ENCODE data around the gene CROCC2. TPM values are rescaled to one million over a fixed set of nuclear protein-coding genes. Genes with fewer than 3 reads are reported as not detected.

The CROCC2 gene
- total and polyA plus RNA-seq, 2 donors (not counting 1 experiment from before 2014, with no cell fraction given): not detected

DNA sequence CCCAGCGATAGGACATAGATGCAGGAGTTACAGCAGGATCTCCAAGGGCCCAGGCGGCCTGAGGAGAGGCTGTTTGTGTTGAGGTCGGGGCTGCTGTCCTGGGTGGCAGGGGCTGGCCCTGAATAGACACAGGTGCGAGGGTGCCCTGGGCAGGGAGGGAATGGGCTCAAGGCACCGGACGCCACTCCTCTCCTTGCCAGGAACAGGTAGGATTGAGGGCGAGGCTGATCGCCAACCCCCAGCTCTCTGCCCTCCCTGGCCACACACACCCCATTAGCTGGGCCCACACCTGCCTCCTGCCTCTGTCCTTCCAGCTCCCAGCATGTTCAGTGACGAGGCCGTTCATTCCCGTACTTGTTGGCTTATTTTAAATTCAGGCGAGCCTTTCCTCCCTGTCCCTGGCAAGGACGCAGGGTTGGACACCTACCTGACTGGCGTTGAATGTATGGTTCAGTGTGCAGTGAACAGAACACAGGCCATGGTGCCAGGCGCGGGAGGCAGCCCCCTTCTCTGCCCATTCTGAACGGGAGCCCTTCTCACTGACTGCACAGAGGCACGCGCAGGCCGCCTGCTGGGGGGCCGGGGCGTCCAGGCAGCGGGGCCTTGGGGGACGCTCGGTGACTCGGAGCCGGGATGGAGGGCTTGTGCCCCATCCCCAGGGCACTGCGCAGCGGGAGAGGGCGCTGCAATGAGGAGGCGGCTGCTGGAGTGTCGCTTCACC, 51.0 kb downstream of the CROCC2 start:
- TF ChIP-seq EZH2 (IDR thresholded peaks at IDR 0.05; ENCODE audit: borderline replicate concordance, insufficient read depth, low read depth, low read length, poor library complexity, severe bottlenecking): no peak
- TF ChIP-seq, protein P1, sequence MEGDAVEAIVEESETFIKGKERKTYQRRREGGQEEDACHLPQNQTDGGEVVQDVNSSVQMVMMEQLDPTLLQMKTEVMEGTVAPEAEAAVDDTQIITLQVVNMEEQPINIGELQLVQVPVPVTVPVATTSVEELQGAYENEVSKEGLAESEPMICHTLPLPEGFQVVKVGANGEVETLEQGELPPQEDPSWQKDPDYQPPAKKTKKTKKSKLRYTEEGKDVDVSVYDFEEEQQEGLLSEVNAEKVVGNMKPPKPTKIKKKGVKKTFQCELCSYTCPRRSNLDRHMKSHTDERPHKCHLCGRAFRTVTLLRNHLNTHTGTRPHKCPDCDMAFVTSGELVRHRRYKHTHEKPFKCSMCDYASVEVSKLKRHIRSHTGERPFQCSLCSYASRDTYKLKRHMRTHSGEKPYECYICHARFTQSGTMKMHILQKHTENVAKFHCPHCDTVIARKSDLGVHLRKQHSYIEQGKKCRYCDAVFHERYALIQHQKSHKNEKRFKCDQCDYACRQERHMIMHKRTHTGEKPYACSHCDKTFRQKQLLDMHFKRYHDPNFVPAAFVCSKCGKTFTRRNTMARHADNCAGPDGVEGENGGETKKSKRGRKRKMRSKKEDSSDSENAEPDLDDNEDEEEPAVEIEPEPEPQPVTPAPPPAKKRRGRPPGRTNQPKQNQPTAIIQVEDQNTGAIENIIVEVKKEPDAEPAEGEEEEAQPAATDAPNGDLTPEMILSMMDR (IDR thresholded peaks at IDR 0.05): no peak
- no peak for ATAC-seq (ENCODE audit: low read depth)
- Histone ChIP-seq H3K79me2 (ENCODE audit: control insufficient read depth, insufficient read depth, low read length) (no peaks in the 10 kb centered on the region), H3K4me2 (replicated peaks; ENCODE audit: low read depth, low read length, poor library complexity, severe bottlenecking) (no peak overlapping the region), H3K4me3 (ENCODE audit: control extremely low read depth in 1 of 5, extremely low read depth in 1 of 5, insufficient read depth in 1 of 5, low read depth in 2 of 5, low read length in 4 of 5) (no peak overlapping the region), H3K27ac (ENCODE audit: low read length in 2 of 2) (no peak overlapping the region), H3K36me3 (replicated peaks in 1 of 2; ENCODE audit: control extremely low read depth in 1 of 2, control insufficient read depth in 1 of 2, extremely low read depth in 1 of 2, insufficient read depth in 2 of 2, low read length in 1 of 2) (no peaks in the 10 kb centered on the region), H3K9me3 (ENCODE audit: control extremely low read depth in 1 of 3, control insufficient read depth in 2 of 3, insufficient read depth in 1 of 3, low read length in 2 of 3) (no peaks in the 10 kb centered on the region), H3K9ac (ENCODE audit: low read length) (no peak overlapping the region), H3K4me1 (ENCODE audit: control insufficient read depth in 2 of 2, insufficient read depth in 2 of 2, low read length in 2 of 2) (no peaks in the 10 kb centered on the region), H3K27me3 (replicated peaks in 1 of 4; ENCODE audit: control extremely low read depth in 1 of 4, control insufficient read depth in 3 of 4, insufficient read depth in 4 of 4, low read length in 3 of 4) (peaks cover 0 to 14% (median 0%) of the 10 kb centered on the region in 4 experiments), H2AFZ (ENCODE audit: insufficient read depth, low read depth, low read length, poor library complexity, severe bottlenecking) (no peak overlapping the region), H4K20me1 (ENCODE audit: control insufficient read depth, insufficient read depth, low read length, poor library complexity, severe bottlenecking) (no peaks in the 10 kb centered on the region)
- Mint-ChIP-seq H3K9me3 (ENCODE audit: insufficient read depth) (no peaks in the 10 kb centered on the region), H3K27me3 (peaks cover 7% of the 10 kb centered on the region), H3K4me3 (no peak overlapping the region), H3K27ac (no peak overlapping the region), H3K4me1 (no peaks in the 10 kb centered on the region)
- WGBS (ENCODE audit: insufficient coverage): 92% methylated on average over 31 of the region's 32 CpGs
- ChIA-PET CTCF (no interaction called here), POLR2A (no interaction called here)
- no peak for DNase-seq
- intact Hi-C loops (cut with micrococcal nuclease): no loop called here

DNA sequence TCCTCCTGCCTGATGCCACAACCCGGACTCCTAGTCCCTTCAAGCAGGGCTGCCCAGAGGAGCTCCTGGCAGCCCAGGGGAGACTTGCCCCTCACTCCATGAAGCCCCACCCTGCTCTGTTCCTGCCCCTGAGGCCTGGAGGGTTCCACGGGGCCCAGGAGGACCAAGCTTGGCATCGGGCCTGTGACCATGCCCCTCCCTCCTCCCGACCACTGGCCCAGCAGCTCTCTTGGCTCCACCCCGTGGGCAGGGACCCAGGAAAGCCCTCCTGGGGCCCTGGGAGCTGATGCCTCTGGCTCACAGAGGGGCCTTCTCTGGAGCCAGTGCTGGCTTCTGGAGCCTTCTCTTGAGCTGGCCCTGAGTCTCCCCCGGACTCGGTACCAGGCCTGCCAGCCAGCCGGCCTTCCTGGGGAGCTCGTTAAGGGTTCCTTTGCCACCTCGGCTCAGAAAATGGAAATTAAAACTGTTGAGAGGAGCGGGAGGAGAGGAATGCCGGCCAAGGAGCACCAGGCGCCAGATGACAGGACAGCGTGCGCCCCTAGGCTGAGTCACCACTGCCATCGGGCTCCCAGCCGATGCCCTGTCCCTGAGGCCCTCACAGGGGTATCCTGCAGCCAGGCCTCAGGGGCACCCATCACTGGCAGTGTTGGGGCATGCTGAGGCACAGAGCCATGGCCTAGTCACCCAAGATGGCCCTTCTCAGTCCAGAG, 51.7 kb downstream of the CROCC2 start:
- Histone ChIP-seq H3K27ac (ENCODE audit: low read length in 2 of 2) (no peak overlapping the region), H3K9me3 (ENCODE audit: control extremely low read depth in 1 of 3, control insufficient read depth in 2 of 3, insufficient read depth in 1 of 3, low read length in 2 of 3) (no peaks in the 10 kb centered on the region), H3K9ac (ENCODE audit: low read length) (no peak overlapping the region), H4K20me1 (ENCODE audit: control insufficient read depth, insufficient read depth, low read length, poor library complexity, severe bottlenecking) (no peaks in the 10 kb centered on the region), H3K4me1 (ENCODE audit: control insufficient read depth in 2 of 2, insufficient read depth in 2 of 2, low read length in 2 of 2) (no peaks in the 10 kb centered on the region), H3K4me3 (ENCODE audit: control extremely low read depth in 1 of 5, extremely low read depth in 1 of 5, insufficient read depth in 1 of 5, low read depth in 2 of 5, low read length in 4 of 5) (no peak overlapping the region), H3K79me2 (ENCODE audit: control insufficient read depth, insufficient read depth, low read length) (no peaks in the 10 kb centered on the region), H2AFZ (ENCODE audit: insufficient read depth, low read depth, low read length, poor library complexity, severe bottlenecking) (no peak overlapping the region), H3K36me3 (replicated peaks in 1 of 2; ENCODE audit: control extremely low read depth in 1 of 2, control insufficient read depth in 1 of 2, extremely low read depth in 1 of 2, insufficient read depth in 2 of 2, low read length in 1 of 2) (no peaks in the 10 kb centered on the region), H3K27me3 (replicated peaks in 1 of 4; ENCODE audit: control extremely low read depth in 1 of 4, control insufficient read depth in 3 of 4, insufficient read depth in 4 of 4, low read length in 3 of 4) (peaks cover 0 to 14% (median 0%) of the 10 kb centered on the region in 4 experiments), H3K4me2 (replicated peaks; ENCODE audit: low read depth, low read length, poor library complexity, severe bottlenecking) (no peak overlapping the region)
- 79% methylated on average over 15 of the region's 17 CpGs for WGBS (ENCODE audit: insufficient coverage)
- Mint-ChIP-seq H3K4me3 (no peak overlapping the region), H3K27ac (no peak overlapping the region), H3K9me3 (ENCODE audit: insufficient read depth) (no peaks in the 10 kb centered on the region), H3K27me3 (peaks cover 7% of the 10 kb centered on the region), H3K4me1 (no peaks in the 10 kb centered on the region)
- ChIA-PET CTCF (no interaction called here), POLR2A (no interaction called here)
- TF ChIP-seq, protein P1 (IDR thresholded peaks at IDR 0.05): no peak
- no peak for TF ChIP-seq EZH2 (IDR thresholded peaks at IDR 0.05; ENCODE audit: borderline replicate concordance, insufficient read depth, low read depth, low read length, poor library complexity, severe bottlenecking)
- DNase-seq (no peak), ATAC-seq (ENCODE audit: low read depth) (no peak)
- intact Hi-C loops (cut with micrococcal nuclease): no loop called here

Data from B cell (primary cell).